Natural killer cell (primary cell): ENCODE results near the gene NID2. TPM values are rescaled to one million over a fixed set of nuclear protein-coding genes. Genes with fewer than 3 reads are reported as not detected.

Experiments used
- ATAC-seq, 3 donors: fragments of 150-1000 bp in 2 of 3; fragments of 200-7000 bp in 1 of 3; cut with Tn5 transposase; 1 replicate in 1 of 3; 2 replicates in 2 of 3; pipeline ENCODE4 v1.10.0; 2021; ENCODE audit warnings: mild to moderate bottlenecking in 2 of 3, moderate library complexity in 2 of 3
- DNase-seq, 2 donors: peaks; one replicate each; pipeline versions ENCODE4 v3.0.0 to v3.0.0-alpha.2; 2013 to 2021; ENCODE audit warnings: mixed read lengths in 1 of 2
- H3K27ac ChIP-seq: one replicate; pipeline ENCODE4 v1.5.1; 2013; ENCODE audit warnings: mild to moderate bottlenecking, low read length
- H3K27me3 ChIP-seq: one replicate; pipeline ENCODE4 v1.6.1; 2013; ENCODE audit warnings: low read length; ENCODE audit not compliant: control insufficient read depth, insufficient read depth
- H3K36me3 ChIP-seq: one replicate; pipeline ENCODE4 v1.6.1; 2013; ENCODE audit warnings: low read length; ENCODE audit not compliant: control insufficient read depth, insufficient read depth
- H3K4me1 ChIP-seq: one replicate; pipeline ENCODE4 v1.6.1; 2013; ENCODE audit warnings: low read length; ENCODE audit not compliant: control insufficient read depth, insufficient read depth
- H3K4me3 ChIP-seq: one replicate; pipeline ENCODE4 v1.5.1; 2013; ENCODE audit warnings: low read length
- H3K9me3 ChIP-seq: one replicate; pipeline ENCODE4 v1.6.1; 2013; ENCODE audit warnings: low read length; ENCODE audit not compliant: control insufficient read depth, insufficient read depth
- H3K27ac Mint-ChIP-seq, 2 donors: one replicate each; pipeline ENCODE4 v1.8.0; 2022; ENCODE audit warnings: mild to moderate bottlenecking in 2 of 2, mixed read lengths in 2 of 2, moderate library complexity in 1 of 2
- H3K27me3 Mint-ChIP-seq, 2 donors: one replicate each; pipeline ENCODE4 v1.8.0; 2022; ENCODE audit warnings: low read depth in 2 of 2, mixed read lengths in 2 of 2
- H3K36me3 Mint-ChIP-seq: one replicate; pipeline ENCODE4 v1.8.0; 2022; ENCODE audit warnings: mixed read lengths
- H3K4me1 Mint-ChIP-seq, 2 donors: one replicate each; pipeline ENCODE4 v1.8.0; 2022; ENCODE audit warnings: mixed read lengths in 2 of 2
- H3K4me3 Mint-ChIP-seq: one replicate; pipeline ENCODE4 v1.8.0; 2022; ENCODE audit warnings: mild to moderate bottlenecking, moderate library complexity, mixed read lengths
- H3K9me3 Mint-ChIP-seq, 2 donors: one replicate each; pipeline ENCODE4 v1.8.0; 2022; ENCODE audit warnings: mixed read lengths in 2 of 2
- WGBS: methylation state at CpG from one replicate; pipeline ENCODE4 v1.1.7; 2013; ENCODE audit warnings: missing lambda C conversion rate; ENCODE audit not compliant: insufficient coverage; 5-methylcytosine and 5-hydroxymethylcytosine counted together
- intact Hi-C: fragments of 100-400 bp; cut with micrococcal nuclease; formaldehyde crosslinking; loops from one replicate; pipeline ENCODE4 v1.14.2; 2022
- total RNA-seq, 4 donors: library from RNA; stranded (reverse); fragments of 120-200 nt in 1 of 4; gene quantifications; one replicate each; pipeline versions ENCODE4 v1.2.3 to v1.2.4, GENCODE V29; 2013 to 2022
- TF ChIP-seq, protein P1 (sequence below): fragments of 200-600 bp; IDR thresholded peaks from one replicate; pipeline ENCODE4 v1.8.0; 2022; ENCODE audit warnings: antibody characterized with exemption

The NID2 gene
- total RNA-seq, 3 donors from 2014 or later (not counting 1 experiment from before 2014, with no cell fraction given), result 0.36 to 0.80 (median 0.40) TPM

DNA sequence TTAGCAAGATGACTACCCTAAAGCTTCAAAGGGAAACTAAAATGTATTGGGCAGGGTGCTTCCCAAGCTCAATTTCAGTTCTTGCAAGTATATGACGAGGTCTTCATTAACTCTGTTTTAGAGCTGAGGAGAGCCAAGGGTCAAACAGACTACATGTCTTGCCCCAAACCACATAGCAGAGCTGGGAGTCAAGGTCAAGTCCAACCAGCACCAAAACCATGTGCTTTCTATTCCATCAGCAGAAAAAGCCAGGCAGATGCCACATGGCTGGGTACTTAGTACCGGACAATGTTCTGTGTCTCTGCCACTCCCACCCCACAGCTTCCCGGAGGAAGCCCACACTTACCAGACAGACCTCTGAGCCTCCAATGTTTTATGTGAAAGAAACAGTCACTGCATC lies 17.6 kb downstream of the NID2 start:
- no peaks in the 10 kb centered on the region for H3K27me3 ChIP-seq
- Mint-ChIP-seq H3K4me1 (peaks cover 0 to 8% of the 10 kb centered on the region in 2 donors), H3K27ac (no peak overlapping the region), H3K9me3 (no peaks in the 10 kb centered on the region), H3K4me3 (no peak overlapping the region), H3K36me3 (no peaks in the 10 kb centered on the region), H3K27me3 (peaks cover 14 to 36% of the 10 kb centered on the region in 2 donors)
- H3K4me1 ChIP-seq, result no peaks in the 10 kb centered on the region
- no peak overlapping the region for H3K27ac ChIP-seq
- H3K4me3 ChIP-seq, result no peak overlapping the region
- TF ChIP-seq, protein P1, sequence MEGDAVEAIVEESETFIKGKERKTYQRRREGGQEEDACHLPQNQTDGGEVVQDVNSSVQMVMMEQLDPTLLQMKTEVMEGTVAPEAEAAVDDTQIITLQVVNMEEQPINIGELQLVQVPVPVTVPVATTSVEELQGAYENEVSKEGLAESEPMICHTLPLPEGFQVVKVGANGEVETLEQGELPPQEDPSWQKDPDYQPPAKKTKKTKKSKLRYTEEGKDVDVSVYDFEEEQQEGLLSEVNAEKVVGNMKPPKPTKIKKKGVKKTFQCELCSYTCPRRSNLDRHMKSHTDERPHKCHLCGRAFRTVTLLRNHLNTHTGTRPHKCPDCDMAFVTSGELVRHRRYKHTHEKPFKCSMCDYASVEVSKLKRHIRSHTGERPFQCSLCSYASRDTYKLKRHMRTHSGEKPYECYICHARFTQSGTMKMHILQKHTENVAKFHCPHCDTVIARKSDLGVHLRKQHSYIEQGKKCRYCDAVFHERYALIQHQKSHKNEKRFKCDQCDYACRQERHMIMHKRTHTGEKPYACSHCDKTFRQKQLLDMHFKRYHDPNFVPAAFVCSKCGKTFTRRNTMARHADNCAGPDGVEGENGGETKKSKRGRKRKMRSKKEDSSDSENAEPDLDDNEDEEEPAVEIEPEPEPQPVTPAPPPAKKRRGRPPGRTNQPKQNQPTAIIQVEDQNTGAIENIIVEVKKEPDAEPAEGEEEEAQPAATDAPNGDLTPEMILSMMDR, result no peak
- intact Hi-C loops, result no loop called here
- no peaks in the 10 kb centered on the region for H3K36me3 ChIP-seq
- DNase-seq (no peak), ATAC-seq (no peak)
- no peaks in the 10 kb centered on the region for H3K9me3 ChIP-seq
- 83% methylated on average over 3 of the region's 3 CpGs for WGBS

DNA sequence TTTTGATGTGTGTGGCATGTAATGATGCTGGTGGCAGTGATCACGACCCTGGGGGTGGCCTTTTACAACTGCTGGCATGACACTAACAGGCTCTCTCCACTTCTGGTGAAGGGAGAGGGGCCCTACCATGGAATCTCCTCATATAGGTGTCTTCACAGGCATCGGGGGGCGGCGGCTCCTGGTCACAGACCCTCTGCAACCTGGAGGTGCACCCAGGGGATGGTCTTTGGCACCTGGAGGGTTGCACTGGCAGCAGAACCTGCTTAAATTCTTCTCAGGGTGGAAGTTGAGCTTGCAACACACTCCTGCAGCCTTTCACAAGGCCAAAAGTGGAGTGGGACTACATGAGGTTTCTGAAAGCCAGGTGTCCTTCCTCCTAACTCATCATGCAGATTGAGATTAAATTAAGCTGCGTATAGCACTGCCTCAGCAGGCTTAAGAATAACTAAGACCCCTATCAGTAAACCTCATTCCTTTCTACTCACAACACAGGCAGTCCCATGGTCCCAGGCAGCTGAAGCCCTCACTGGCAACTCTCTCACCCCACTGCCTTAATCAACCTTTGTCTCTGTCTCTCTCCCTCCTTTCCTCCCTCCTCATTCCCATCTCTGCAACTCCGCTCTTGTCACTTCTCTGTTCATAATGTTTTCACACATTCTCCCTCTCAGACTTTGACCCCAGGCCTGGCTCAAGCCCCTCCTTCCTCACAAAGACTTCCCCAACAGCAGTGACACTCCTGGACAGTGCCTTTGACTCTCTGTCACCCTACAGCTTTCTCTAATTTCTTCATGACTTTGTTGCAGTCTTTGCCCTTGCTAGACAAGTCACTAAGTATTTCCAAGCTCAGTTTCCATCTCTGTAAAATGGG lies 18.9 kb downstream of the NID2 start:
- H3K27ac Mint-ChIP-seq, result no peak overlapping the region
- H3K4me3 ChIP-seq, result no peak overlapping the region
- TF ChIP-seq, protein P1, result no peak
- H3K27me3 Mint-ChIP-seq, result peaks cover 8 to 25% of the 10 kb centered on the region in 2 donors
- no peaks in the 10 kb centered on the region for H3K36me3 Mint-ChIP-seq
- no peaks in the 10 kb centered on the region for H3K9me3 ChIP-seq
- no peaks in the 10 kb centered on the region for H3K36me3 ChIP-seq
- no peak overlapping the region for H3K4me3 Mint-ChIP-seq
- no peak for DNase-seq
- H3K27ac ChIP-seq, result no peak overlapping the region
- intact Hi-C loops, result no loop called here
- H3K4me1 ChIP-seq, result no peaks in the 10 kb centered on the region
- no peaks in the 10 kb centered on the region for H3K27me3 ChIP-seq
- H3K9me3 Mint-ChIP-seq, result no peaks in the 10 kb centered on the region
- 74% methylated on average over 6 of the region's 6 CpGs for WGBS
- no peak for ATAC-seq
- peaks cover 0 to 8% of the 10 kb centered on the region in 2 donors for H3K4me1 Mint-ChIP-seq

DNA sequence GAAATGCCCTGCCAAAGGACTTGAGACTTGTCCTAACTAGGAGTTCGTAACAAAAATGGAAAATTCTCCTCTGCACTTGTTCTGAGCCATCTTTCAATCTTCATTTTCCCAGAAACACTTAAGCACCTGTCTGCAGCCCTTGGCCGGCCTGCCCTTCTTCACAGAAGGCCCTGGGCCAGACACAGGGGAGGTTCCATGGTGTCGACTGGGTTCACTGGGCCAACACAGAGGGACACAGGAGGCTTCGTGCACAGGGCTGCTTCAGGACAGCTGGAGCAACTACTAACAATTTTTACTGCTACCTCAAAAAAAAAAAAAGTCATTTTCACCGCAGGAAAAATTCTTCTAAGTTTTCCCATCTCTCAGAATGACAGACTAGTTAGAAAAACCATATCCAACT lies 19.6 kb downstream of the NID2 start:
- H3K4me3 ChIP-seq, result no peak overlapping the region
- no peak overlapping the region for H3K27ac ChIP-seq
- WGBS, result 93% methylated on average over 4 of the region's 5 CpGs
- Mint-ChIP-seq H3K36me3 (no peaks in the 10 kb centered on the region), H3K27me3 (peaks cover 6 to 22% of the 10 kb centered on the region in 2 donors), H3K27ac (no peak overlapping the region), H3K9me3 (no peaks in the 10 kb centered on the region), H3K4me1 (peaks cover 0 to 8% of the 10 kb centered on the region in 2 donors), H3K4me3 (no peak overlapping the region)
- H3K9me3 ChIP-seq, result no peaks in the 10 kb centered on the region
- TF ChIP-seq, protein P1, result no peak
- H3K27me3 ChIP-seq, result no peaks in the 10 kb centered on the region
- ATAC-seq, result no peak
- intact Hi-C loops, result no loop called here
- no peaks in the 10 kb centered on the region for H3K4me1 ChIP-seq
- no peaks in the 10 kb centered on the region for H3K36me3 ChIP-seq
- DNase-seq, result no peak
